ENCODE data around the gene FATE1.

GRCh38 chrX:151743651-151744470 is 28.0 kb downstream of the FATE1 start:
- TF ChIP-seq POLR2AphosphoS5 (IDR thresholded peaks at IDR 0.05; ENCODE audit: low read depth, low read length) = no peak
- no peak for TF ChIP-seq POLR2A (IDR thresholded peaks at IDR 0.05; ENCODE audit: low read depth, low read length)
- TF ChIP-seq TAF1 (IDR thresholded peaks at IDR 0.05; ENCODE audit: low read depth, low read length) = no peak
- TF ChIP-seq SPI1 (IDR thresholded peaks at IDR 0.05; ENCODE audit: low read depth, low read length) = no peak
- no peak for TF ChIP-seq POU2F2 (IDR thresholded peaks at IDR 0.05; ENCODE audit: low read depth, low read length)
